ENCODE measurements around the gene CALR.

DNA sequence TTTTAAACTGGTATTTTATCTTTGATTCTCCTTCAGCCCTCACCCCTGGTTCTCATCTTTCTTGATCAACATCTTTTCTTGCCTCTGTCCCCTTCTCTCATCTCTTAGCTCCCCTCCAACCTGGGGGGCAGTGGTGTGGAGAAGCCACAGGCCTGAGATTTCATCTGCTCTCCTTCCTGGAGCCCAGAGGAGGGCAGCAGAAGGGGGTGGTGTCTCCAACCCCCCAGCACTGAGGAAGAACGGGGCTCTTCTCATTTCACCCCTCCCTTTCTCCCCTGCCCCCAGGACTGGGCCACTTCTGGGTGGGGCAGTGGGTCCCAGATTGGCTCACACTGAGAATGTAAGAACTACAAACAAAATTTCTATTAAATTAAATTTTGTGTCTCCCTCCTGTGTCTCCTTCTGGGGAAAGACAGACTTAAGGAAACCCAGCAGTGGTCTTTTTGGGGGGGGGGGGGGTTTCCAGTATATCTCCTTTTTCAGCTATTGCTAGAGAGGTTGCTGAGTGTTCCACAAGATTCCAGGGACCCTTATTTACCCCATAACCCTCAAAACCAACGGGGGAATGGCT, 5.8 kb downstream of the CALR start:
- TF ChIP-seq, protein P1, sequence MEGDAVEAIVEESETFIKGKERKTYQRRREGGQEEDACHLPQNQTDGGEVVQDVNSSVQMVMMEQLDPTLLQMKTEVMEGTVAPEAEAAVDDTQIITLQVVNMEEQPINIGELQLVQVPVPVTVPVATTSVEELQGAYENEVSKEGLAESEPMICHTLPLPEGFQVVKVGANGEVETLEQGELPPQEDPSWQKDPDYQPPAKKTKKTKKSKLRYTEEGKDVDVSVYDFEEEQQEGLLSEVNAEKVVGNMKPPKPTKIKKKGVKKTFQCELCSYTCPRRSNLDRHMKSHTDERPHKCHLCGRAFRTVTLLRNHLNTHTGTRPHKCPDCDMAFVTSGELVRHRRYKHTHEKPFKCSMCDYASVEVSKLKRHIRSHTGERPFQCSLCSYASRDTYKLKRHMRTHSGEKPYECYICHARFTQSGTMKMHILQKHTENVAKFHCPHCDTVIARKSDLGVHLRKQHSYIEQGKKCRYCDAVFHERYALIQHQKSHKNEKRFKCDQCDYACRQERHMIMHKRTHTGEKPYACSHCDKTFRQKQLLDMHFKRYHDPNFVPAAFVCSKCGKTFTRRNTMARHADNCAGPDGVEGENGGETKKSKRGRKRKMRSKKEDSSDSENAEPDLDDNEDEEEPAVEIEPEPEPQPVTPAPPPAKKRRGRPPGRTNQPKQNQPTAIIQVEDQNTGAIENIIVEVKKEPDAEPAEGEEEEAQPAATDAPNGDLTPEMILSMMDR (IDR thresholded peaks at IDR 0.05), result no peak
- TF ChIP-seq ZFX (IDR thresholded peaks at IDR 0.05; ENCODE audit: borderline replicate concordance), result no peak
